ENCODE measurements around the gene TRMT11. TPM values are rescaled to one million over a fixed set of nuclear protein-coding genes. Genes with fewer than 3 reads are reported as not detected.
A peak's percentile ranks its signal among the peaks of the same experiment; 100 is the strongest.

TRMT11 gene
- total RNA-seq, 1 experiment from 2014 or later: 36.7 TPM

GRCh38 chr6:125994670-125995488 is 8.5 kb downstream of the TRMT11 start:
- no TSS peak for BruUV-seq (replicated peaks)
- TF ChIP-seq CTCF (IDR thresholded peaks at IDR 0.05; ENCODE audit: insufficient read depth in 1 of 2, low read depth in 1 of 2, low read length in 1 of 2, severe bottlenecking in 1 of 2, unreplicated experiment in 1 of 2): no peak

GRCh38 chr6:125995972-125996580 is 9.7 kb downstream of the TRMT11 start:
- H3K4me1 ChIP-seq: no peaks in the 10 kb centered on the region
- DNase-seq: peak; percentile 45 to 82
- no peaks in the 10 kb centered on the region for H3K9me3 ChIP-seq
- Mint-ChIP-seq H3K9me3 (ENCODE audit: unreplicated experiment) (no peaks in the 10 kb centered on the region), H3K27me3 (ENCODE audit: insufficient read depth, unreplicated experiment) (no peaks in the 10 kb centered on the region), H3K27ac (ENCODE audit: unreplicated experiment) (no peak overlapping the region), H3K4me3 (ENCODE audit: unreplicated experiment) (no peak overlapping the region), H3K36me3 (ENCODE audit: insufficient read depth, unreplicated experiment) (peaks cover 41% of the 10 kb centered on the region), H3K4me1 (ENCODE audit: low read depth, unreplicated experiment) (peaks cover 7% of the 10 kb centered on the region)
- ChIA-PET POLR2A (interaction anchor here (1.8 kb wide), 1 partner anchor 10 kb away, joined by 12 read pairs; the partner anchor contains the start of gene TRMT11), CTCF (interaction anchor here (1.0 to 2.2 kb wide), 3 partner anchors 10 to 96 kb away, joined by 3 to 14 read pairs (median 3); partner anchors contain the start of gene TRMT11)
- H3K27me3 ChIP-seq (replicated peaks; ENCODE audit: control insufficient read depth, insufficient read depth, low read length): no peaks in the 10 kb centered on the region
- BruUV-seq (replicated peaks): no TSS peak
- intact Hi-C loops (cut with micrococcal nuclease; ENCODE audit: unreplicated experiment): loop anchor here (1.0 to 10.0 kb wide), 4 partner anchors 116 to 1125 kb away; partner anchors contain the start of gene CENPW
- TF ChIP-seq CTCF (IDR thresholded peaks at IDR 0.05; ENCODE audit: insufficient read depth in 1 of 2, low read depth in 1 of 2, low read length in 1 of 2, severe bottlenecking in 1 of 2, unreplicated experiment in 1 of 2): peak; percentile 90 to 94
- H3K4me3 ChIP-seq (ENCODE audit: low read depth, low read length): no peak overlapping the region
- no peaks in the 10 kb centered on the region for H3K36me3 ChIP-seq (ENCODE audit: control insufficient read depth, insufficient read depth, low read length)

More at GRCh38 chr6:125994670-125995488, 8.5 kb downstream of the TRMT11 start:
- POLR2A ChIA-PET: interaction anchor here (1.8 kb wide), 1 partner anchor 8 kb away, joined by 12 read pairs; the partner anchor contains the start of gene TRMT11
- CTCF ChIA-PET: interaction anchor here (0.6 to 2.2 kb wide), 5 partner anchors 8 to 574 kb away, joined by 3 to 14 read pairs (median 3); partner anchors contain the start of gene TRMT11
- no peaks in the 10 kb centered on the region for H3K9me3 Mint-ChIP-seq (ENCODE audit: unreplicated experiment)
- no peak overlapping the region for H3K4me3 Mint-ChIP-seq (ENCODE audit: unreplicated experiment)
- H3K27ac Mint-ChIP-seq (ENCODE audit: unreplicated experiment): no peak overlapping the region
- intact Hi-C loops (cut with micrococcal nuclease; ENCODE audit: unreplicated experiment): loop anchor here (1.0 to 10.0 kb wide), 3 partner anchors 180 to 1126 kb away; partner anchors contain the start of gene CENPW
- H3K9me3 ChIP-seq: no peaks in the 10 kb centered on the region
- H3K4me1 Mint-ChIP-seq (ENCODE audit: low read depth, unreplicated experiment): peaks cover 7% of the 10 kb centered on the region
- 0 out of 2 replicates have a peak, but pooled peaks cover under 1% of the 10 kb centered on the region for H3K4me1 ChIP-seq
- H3K27me3 Mint-ChIP-seq (ENCODE audit: insufficient read depth, unreplicated experiment): no peaks in the 10 kb centered on the region
- H3K36me3 Mint-ChIP-seq (ENCODE audit: insufficient read depth, unreplicated experiment): peaks cover 29% of the 10 kb centered on the region
- no peaks in the 10 kb centered on the region for H3K36me3 ChIP-seq (ENCODE audit: control insufficient read depth, insufficient read depth, low read length)
- no peak overlapping the region for H3K4me3 ChIP-seq (ENCODE audit: low read depth, low read length)
- H3K27me3 ChIP-seq (replicated peaks; ENCODE audit: control insufficient read depth, insufficient read depth, low read length): no peaks in the 10 kb centered on the region
- DNase-seq: no peak

Data from Caco-2 (cell line).